WTC11 (cell line): Measurements from ENCODE around the gene PTPRN2. TPM values are rescaled to one million over a fixed set of nuclear protein-coding genes. Genes with fewer than 3 reads are reported as not detected.

Source experiments
- ATAC-seq: fragments of 200-7000 bp; cut with Tn5 transposase; 2 replicates; pipeline ENCODE4 v1.10.0; 2021; ENCODE audit warnings: mild to moderate bottlenecking, moderate library complexity
- CTCF ChIA-PET: fragments of 300-600 bp; sonication (Branson Sonifier 250); formaldehyde crosslinking; loops from one replicate; lab custom pipeline; 2021; ENCODE audit warnings: antibody characterized with exemption; lab: Charles Lee
- POLR2A ChIA-PET: fragments of 350-600 bp; sonication (Branson Sonifier 250); formaldehyde crosslinking; loops from one replicate; lab custom pipeline; 2021; ENCODE audit warnings: antibody characterized with exemption; lab: Charles Lee
- DNase-seq: peaks from one replicate; pipeline ENCODE4 v3.0.0; 2021; ENCODE audit warnings: low spot score
- H3K27ac Mint-ChIP-seq: 2 replicates; pipeline ENCODE4 v1.8.0; 2021; ENCODE audit warnings: mixed read lengths
- H3K27me3 Mint-ChIP-seq: 2 replicates; pipeline ENCODE4 v1.8.0; 2021; ENCODE audit warnings: low read depth, mild to moderate bottlenecking, moderate library complexity, mixed read lengths
- H3K36me3 Mint-ChIP-seq: 2 replicates; pipeline ENCODE4 v1.8.0; 2021; ENCODE audit warnings: mixed read lengths
- H3K4me1 Mint-ChIP-seq: 2 replicates; pipeline ENCODE4 v1.8.0; 2022; ENCODE audit warnings: mixed read lengths
- H3K4me3 Mint-ChIP-seq: 2 replicates; pipeline ENCODE4 v1.8.0; 2021; ENCODE audit warnings: mild to moderate bottlenecking, moderate library complexity, mixed read lengths
- H3K9me3 Mint-ChIP-seq: 2 replicates; pipeline ENCODE4 v1.8.0; 2021; ENCODE audit warnings: mixed read lengths
- AR ChIP-seq: fragments of 250-450 bp; sonication (Bioruptor Pico); IDR thresholded peaks from 2 replicates; pipeline ENCODE4 v1.9.0; 2021; ENCODE audit warnings: mild to moderate bottlenecking
- E2F5 ChIP-seq: sonication (generic); formaldehyde crosslinking; IDR thresholded peaks from 2 replicates; pipeline ENCODE4 v1.8.1; 2022; ENCODE audit warnings: mild to moderate bottlenecking, moderate library complexity, missing genetic modification reagents
- FOXP4 ChIP-seq: sonication (generic); formaldehyde crosslinking; IDR thresholded peaks from 2 replicates; pipeline ENCODE4 v1.8.0; 2022; ENCODE audit warnings: mild to moderate bottlenecking, missing genetic modification reagents
- IRF2 ChIP-seq: sonication (generic); formaldehyde crosslinking; IDR thresholded peaks from 2 replicates; pipeline ENCODE4 v1.8.0; 2022; ENCODE audit warnings: low read depth, missing genetic modification reagents, borderline replicate concordance
- MYBL2 ChIP-seq: sonication (generic); formaldehyde crosslinking; IDR thresholded peaks from 2 replicates; pipeline ENCODE4 v1.8.1; 2023; ENCODE audit warnings: mild to moderate bottlenecking, moderate library complexity, missing genetic modification reagents
- OVOL2 ChIP-seq: fragments of 250-450 bp; sonication (Bioruptor Pico); IDR thresholded peaks from 2 replicates; pipeline ENCODE4 v1.9.0; 2021; ENCODE audit warnings: mild to moderate bottlenecking, borderline replicate concordance
- SOX15 ChIP-seq: fragments of 250-450 bp; sonication (Bioruptor Pico); IDR thresholded peaks from 2 replicates; pipeline ENCODE4 v1.9.0; 2021; ENCODE audit warnings: mild to moderate bottlenecking
- STAT6 ChIP-seq: sonication (generic); formaldehyde crosslinking; conservative IDR thresholded peaks from 2 replicates; pipeline ENCODE4 v1.8.1; 2023; ENCODE audit warnings: mild to moderate bottlenecking, low read depth, missing genetic modification reagents, moderate library complexity
- TEAD1 ChIP-seq: sonication (generic); formaldehyde crosslinking; IDR thresholded peaks from 2 replicates; pipeline ENCODE4 v1.8.0; 2022; ENCODE audit warnings: mild to moderate bottlenecking, missing genetic modification reagents
- USF2 ChIP-seq: sonication (generic); formaldehyde crosslinking; IDR thresholded peaks from 2 replicates; pipeline ENCODE4 v1.8.1; 2023; ENCODE audit warnings: mild to moderate bottlenecking, missing genetic modification reagents, moderate library complexity
- ZBTB43 ChIP-seq: sonication (generic); formaldehyde crosslinking; IDR thresholded peaks from 2 replicates; pipeline ENCODE4 v1.8.1; 2023; ENCODE audit warnings: mild to moderate bottlenecking, missing genetic modification reagents
- ZNF232 ChIP-seq: sonication (generic); formaldehyde crosslinking; IDR thresholded peaks from 2 replicates; pipeline ENCODE4 v1.8.0; 2022; ENCODE audit warnings: mild to moderate bottlenecking, missing genetic modification reagents
- ZNF396 ChIP-seq: fragments of 250-450 bp; sonication (Bioruptor Pico); IDR thresholded peaks from 2 replicates; pipeline ENCODE4 v1.8.0; 2021; ENCODE audit warnings: mild to moderate bottlenecking, moderate library complexity, borderline replicate concordance
- ZNF416 ChIP-seq: fragments of 250-450 bp; sonication (Bioruptor Pico); IDR thresholded peaks from 2 replicates; pipeline ENCODE4 v1.9.0; 2021; ENCODE audit warnings: mild to moderate bottlenecking, inconsistent platforms
- total RNA-seq: library from RNA; stranded (reverse); gene quantifications from 3 replicates; pipeline ENCODE4 v1.2.3, GENCODE V29; 2021

Gene PTPRN2
- total RNA-seq, 1 experiment from 2014 or later = 4.7 TPM

GRCh38 chr7:158396301-158396905 lies 191.2 kb downstream of the PTPRN2 start (continued):
- no peak for TF ChIP-seq STAT6
- TF ChIP-seq AR (CRISPR knock-in tag) = no peak
- no peak for TF ChIP-seq IRF2 (CRISPR knock-in tag)

- Mint-ChIP-seq H3K4me3 (no peak overlapping the region), H3K36me3 (peaks cover 7% of the 10 kb centered on the region), H3K27ac (no peak overlapping the region), H3K9me3 (peaks cover 14% of the 10 kb centered on the region), H3K4me1 (peaks cover 34% of the 10 kb centered on the region), H3K27me3 (no peaks in the 10 kb centered on the region)
- ChIA-PET CTCF (interaction anchor here (0.6 to 2.6 kb wide), 15 partner anchors 9 to 176 kb away, joined by 3 to 13 read pairs (median 3); no protein-coding TSS in a partner anchor), POLR2A (interaction anchor here (0.6 kb wide), 1 partner anchor 10 kb away, joined by 3 read pairs; no protein-coding TSS in a partner anchor)
- ATAC-seq (peak; percentile 85), DNase-seq (peak; percentile 75)
- TF ChIP-seq TEAD1 (CRISPR knock-in tag) = 0 out of 2 replicates have a peak, but pooled peaks have one; percentile 38
- TF ChIP-seq FOXP4 (CRISPR knock-in tag) = no peak
These were observed 191.8 kb downstream of the PTPRN2 start for GRCh38 chr7:158395780-158396278.

- H3K36me3 Mint-ChIP-seq = peaks cover 7% of the 10 kb centered on the region
- no peaks in the 10 kb centered on the region for H3K27me3 Mint-ChIP-seq
- peaks cover 33% of the 10 kb centered on the region for H3K4me1 Mint-ChIP-seq
- ChIA-PET CTCF (interaction anchor here (0.8 to 2.6 kb wide), 7 partner anchors 10 to 177 kb away, joined by 3 to 13 read pairs (median 7); no protein-coding TSS in a partner anchor), POLR2A (interaction anchor here (0.6 kb wide), 1 partner anchor 9 kb away, joined by 3 read pairs; no protein-coding TSS in a partner anchor)
- TF ChIP-seq ZNF396 (CRISPR knock-in tag) = no peak
- TF ChIP-seq MYBL2 (CRISPR knock-in tag) = no peak
- TF ChIP-seq ZBTB43 (CRISPR knock-in tag) = no peak
- TF ChIP-seq ZNF416 (CRISPR knock-in tag) = no peak
- ATAC-seq (no peak), DNase-seq (no peak)
- no peak overlapping the region for H3K27ac Mint-ChIP-seq
- no peak overlapping the region for H3K4me3 Mint-ChIP-seq
- H3K9me3 Mint-ChIP-seq = peaks cover 14% of the 10 kb centered on the region
These were observed 192.3 kb downstream of the PTPRN2 start for GRCh38 chr7:158395349-158395748.

GRCh38 chr7:158394936-158395335 lies 192.7 kb downstream of the PTPRN2 start:
- ATAC-seq = peak; percentile 69
- TF ChIP-seq USF2 (no peak), E2F5 (CRISPR knock-in tag) (no peak), STAT6 (no peak), OVOL2 (CRISPR knock-in tag) (no peak), ZNF232 (CRISPR knock-in tag) (no peak), SOX15 (no peak), IRF2 (CRISPR knock-in tag) (no peak)

More at GRCh38 chr7:158394936-158395335, 192.7 kb downstream of the PTPRN2 start:
- peaks cover 7% of the 10 kb centered on the region for H3K36me3 Mint-ChIP-seq
- no peaks in the 10 kb centered on the region for H3K27me3 Mint-ChIP-seq
- peaks cover 29% of the 10 kb centered on the region for H3K4me1 Mint-ChIP-seq
- no peak overlapping the region for H3K4me3 Mint-ChIP-seq
- POLR2A ChIA-PET = no interaction called here
- DNase-seq = peak; percentile 87
- H3K9me3 Mint-ChIP-seq = peaks cover 14% of the 10 kb centered on the region
- CTCF ChIA-PET = no interaction called here
- H3K27ac Mint-ChIP-seq = no peak overlapping the region
